Activated CD4-positive, alpha-beta T cell treated with anti-CD3 and anti-CD28 coated beads for 4 hours (primary cell): ENCODE results near the gene ASIC2.

ENCODE experiments used
- DNase-seq, 2 donors: peaks; one replicate each; pipeline ENCODE4 v3.0.0-alpha.2; 2020

The ASIC2 gene

GRCh38 chr17:33152783-33153182, 140.3 kb downstream of the ASIC2 start:
- DNase-seq, result no peak

GRCh38 chr17:33151565-33151964, 141.5 kb downstream of the ASIC2 start:
- DNase-seq, result no peak

GRCh38 chr17:33145941-33146340, 147.2 kb downstream of the ASIC2 start:
- DNase-seq, result no peak

GRCh38 chr17:33144837-33145236, 148.3 kb downstream of the ASIC2 start:
- no peak for DNase-seq

- no peak for DNase-seq
These were observed 150.3 kb downstream of the ASIC2 start for GRCh38 chr17:33142705-33143299.

DNA sequence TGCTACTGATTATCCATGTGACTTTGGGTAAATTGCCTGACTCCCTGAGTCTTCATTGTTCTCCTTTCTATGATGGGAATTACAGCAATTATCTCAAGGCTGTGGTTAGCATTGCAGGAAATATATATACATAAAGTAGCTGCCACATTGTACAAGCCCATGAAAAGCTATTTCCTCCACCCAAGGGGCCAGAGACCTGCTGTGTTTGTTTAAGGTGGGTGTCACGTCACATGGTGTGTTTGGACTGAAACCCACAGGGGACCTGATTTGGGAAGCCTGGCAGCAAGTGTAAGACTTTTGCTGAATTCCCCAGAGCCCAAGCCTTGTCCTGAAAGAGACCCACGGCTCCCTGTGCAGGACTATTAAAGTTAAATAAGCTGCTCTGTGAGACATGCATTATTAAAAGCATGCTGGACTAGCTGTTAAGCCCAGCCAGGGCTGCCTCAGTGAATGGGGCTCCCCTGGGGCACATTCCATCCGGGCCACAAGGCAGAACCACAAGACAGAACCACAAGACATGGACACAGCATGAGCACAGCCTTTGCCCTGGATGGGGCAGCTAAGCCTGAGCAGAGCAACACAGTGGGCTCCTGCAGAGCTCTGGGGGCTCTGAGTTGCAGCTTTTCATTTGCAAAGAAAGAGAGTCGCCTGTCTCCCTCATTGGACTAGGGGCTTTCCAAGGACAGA, 152.5 kb downstream of the ASIC2 start:
- DNase-seq, result no peak

GRCh38 chr17:33138627-33139026, 154.5 kb downstream of the ASIC2 start:
- DNase-seq, result no peak

- no peak for DNase-seq
These were observed 155.7 kb downstream of the ASIC2 start for GRCh38 chr17:33137426-33137825.

- no peak for DNase-seq
These were observed 157.4 kb downstream of the ASIC2 start for GRCh38 chr17:33135691-33136090.

GRCh38 chr17:33131620-33132019, 161.5 kb downstream of the ASIC2 start:
- DNase-seq, result no peak

GRCh38 chr17:33127706-33128105, 165.4 kb downstream of the ASIC2 start:
- no peak for DNase-seq

GRCh38 chr17:33126086-33126485, 167.0 kb downstream of the ASIC2 start:
- DNase-seq, result no peak

- no peak for DNase-seq
These were observed 167.5 kb downstream of the ASIC2 start for GRCh38 chr17:33125552-33125950.

- DNase-seq, result no peak
These were observed 168.1 kb downstream of the ASIC2 start for GRCh38 chr17:33124871-33125551.

DNA sequence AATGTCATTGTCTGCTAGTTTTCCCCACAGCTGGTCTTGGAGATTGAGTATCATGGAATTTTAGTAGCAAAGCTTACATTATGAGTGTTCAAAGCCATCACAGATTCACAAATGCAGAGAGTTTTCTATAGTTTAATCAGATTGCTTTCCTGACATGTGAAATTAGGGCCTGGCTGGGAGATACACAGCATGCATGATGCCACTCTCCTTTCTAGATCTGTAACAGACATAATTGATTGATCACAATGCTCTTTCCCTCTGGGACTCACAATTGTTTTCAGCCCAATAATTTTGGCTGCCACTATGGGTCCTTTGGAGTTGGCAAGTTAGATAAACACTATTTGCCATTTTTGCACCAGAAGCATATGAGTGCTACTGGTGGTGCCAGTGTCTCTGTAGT, 168.9 kb downstream of the ASIC2 start:
- no peak for DNase-seq

DNA sequence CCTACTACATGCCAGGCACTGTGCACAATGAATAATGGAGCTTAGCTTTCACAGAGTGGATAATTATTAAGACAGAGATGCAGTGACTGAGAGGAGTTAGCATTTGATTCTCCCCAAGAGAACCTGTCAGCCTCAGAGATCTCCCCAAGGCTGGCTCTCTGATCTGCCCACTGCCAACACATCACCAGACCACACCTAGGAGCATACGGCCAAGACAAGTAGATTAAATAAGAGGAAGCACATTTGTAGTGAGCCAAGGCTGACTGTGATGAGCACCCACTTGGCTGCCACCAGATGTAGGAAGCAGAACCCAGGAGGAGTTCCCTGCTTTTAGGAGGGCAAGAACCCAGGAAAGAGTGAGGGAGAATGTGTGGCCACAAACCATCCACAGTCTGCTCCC, 171.3 kb downstream of the ASIC2 start:
- no peak for DNase-seq

- DNase-seq, result no peak
These were observed 171.8 kb downstream of the ASIC2 start for GRCh38 chr17:33121272-33121671.

GRCh38 chr17:33120103-33120502, 173.0 kb downstream of the ASIC2 start:
- DNase-seq, result no peak

GRCh38 chr17:33118391-33119075, 174.6 kb downstream of the ASIC2 start:
- no peak for DNase-seq

GRCh38 chr17:33116021-33116551, 177.0 kb downstream of the ASIC2 start:
- no peak for DNase-seq

DNA sequence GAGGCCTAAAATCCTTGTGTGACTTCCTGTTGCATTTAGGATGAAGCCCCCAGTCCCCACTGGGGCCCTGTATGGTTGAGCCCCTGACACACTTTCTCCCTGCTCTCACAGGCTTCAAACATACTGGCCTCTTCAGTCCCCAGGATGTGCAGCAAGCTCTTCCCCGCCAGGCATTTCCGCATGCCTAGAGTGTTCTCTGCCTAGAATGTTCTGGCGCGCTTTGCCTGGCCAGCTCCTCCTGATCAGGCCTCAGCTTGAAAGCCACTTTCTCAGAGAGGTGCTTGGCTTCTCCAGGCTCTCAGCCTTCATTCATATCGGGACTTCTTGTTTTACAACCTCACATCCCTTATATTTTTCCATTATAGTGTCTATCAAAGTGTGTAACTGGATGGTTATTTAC, 177.7 kb downstream of the ASIC2 start:
- no peak for DNase-seq

DNA sequence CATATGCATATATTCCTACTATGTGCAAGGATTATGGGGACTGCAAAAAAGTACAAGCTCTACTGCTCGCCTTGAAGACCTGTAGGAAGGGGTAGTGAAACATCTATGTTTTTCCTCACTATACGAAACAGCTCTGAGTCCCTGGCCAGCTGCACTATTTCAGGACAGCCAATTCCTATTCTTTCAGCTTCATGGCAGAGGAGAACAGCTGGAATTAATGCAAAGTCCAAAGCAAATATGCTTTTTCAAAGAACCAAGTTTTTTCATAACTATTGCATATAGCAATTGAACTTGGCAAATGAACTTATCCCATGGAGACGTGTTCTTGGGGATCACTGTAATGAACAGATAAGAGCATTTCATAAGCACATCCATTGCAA, 179.1 kb downstream of the ASIC2 start:
- DNase-seq, result no peak

DNA sequence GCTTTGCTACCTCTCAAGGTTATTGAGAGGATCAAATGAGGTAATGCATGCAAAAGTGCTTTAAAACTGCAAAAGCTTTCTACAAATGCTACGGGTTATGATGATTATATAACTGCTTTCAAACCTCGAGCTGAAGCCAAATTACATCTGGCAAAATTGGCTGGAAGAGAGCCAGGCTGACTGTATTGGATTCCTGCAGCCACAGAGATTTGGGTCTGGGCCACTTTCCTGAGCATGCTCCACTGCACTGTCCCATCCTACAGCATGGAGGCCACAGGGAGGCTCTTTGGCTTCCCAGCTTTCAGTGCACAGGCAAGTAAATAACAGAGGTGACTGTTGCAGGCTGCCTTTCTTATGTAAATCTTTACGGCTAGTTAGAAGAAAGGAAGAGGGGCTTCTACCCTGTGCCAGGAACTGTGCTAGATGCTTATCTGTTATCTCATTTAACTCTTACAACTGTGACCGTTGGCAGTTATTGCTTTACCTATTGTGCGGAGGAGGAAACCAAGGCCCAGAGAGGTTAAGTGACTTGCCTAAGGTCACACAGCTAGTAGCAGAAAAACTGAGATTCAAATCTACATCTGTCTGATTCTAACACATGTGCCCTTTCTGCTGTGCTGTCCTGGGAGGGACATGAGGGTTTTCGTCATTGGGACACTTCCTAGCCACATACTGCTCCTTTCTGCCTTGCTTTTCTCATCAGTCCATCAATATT, 179.7 kb downstream of the ASIC2 start:
- no peak for DNase-seq
